Activated CD8-positive, alpha-beta memory T cell treated with anti-CD3 and anti-CD28 coated beads, Interleukin-2, amount 50 U/mL, for 1 hour (primary cell): ENCODE measurements around the gene C21orf91.

Source experiments
- DNase-seq: peaks from one replicate; pipeline ENCODE4 v3.0.0-alpha.2; 2020; ENCODE audit errors: extremely low read depth

The C21orf91 gene

GRCh38 chr21:17797967-17798366 lies 21.2 kb downstream of the C21orf91 start:
- no peak for DNase-seq

- DNase-seq = no peak
These were observed 22.7 kb downstream of the C21orf91 start for GRCh38 chr21:17796503-17796902.

GRCh38 chr21:17796037-17796403 lies 23.1 kb downstream of the C21orf91 start:
- DNase-seq = no peak

- DNase-seq = no peak
These were observed 23.8 kb downstream of the C21orf91 start for GRCh38 chr21:17795146-17796036.

- no peak for DNase-seq
These were observed 24.5 kb downstream of the C21orf91 start for GRCh38 chr21:17794518-17795145.

GRCh38 chr21:17793246-17794123 lies 25.7 kb downstream of the C21orf91 start:
- DNase-seq = no peak

- no peak for DNase-seq
These were observed 29.5 kb downstream of the C21orf91 start for GRCh38 chr21:17789656-17790055.

- no peak for DNase-seq
These were observed 30.1 kb downstream of the C21orf91 start for GRCh38 chr21:17789069-17789468.

- no peak for DNase-seq
These were observed 32.3 kb downstream of the C21orf91 start for GRCh38 chr21:17786851-17787181.

- DNase-seq = no peak
These were observed 32.9 kb downstream of the C21orf91 start for GRCh38 chr21:17786071-17786850.

GRCh38 chr21:17785403-17785788 lies 33.8 kb downstream of the C21orf91 start:
- DNase-seq = no peak

- no peak for DNase-seq
These were observed 34.4 kb downstream of the C21orf91 start for GRCh38 chr21:17784604-17785402.

- DNase-seq = no peak
These were observed 35.0 kb downstream of the C21orf91 start for GRCh38 chr21:17784180-17784598.

GRCh38 chr21:17783481-17784179 lies 35.5 kb downstream of the C21orf91 start:
- no peak for DNase-seq

- no peak for DNase-seq
These were observed 36.2 kb downstream of the C21orf91 start for GRCh38 chr21:17783003-17783402.

- DNase-seq = no peak
These were observed 37.1 kb downstream of the C21orf91 start for GRCh38 chr21:17782051-17782450.

GRCh38 chr21:17781524-17781923 lies 37.6 kb downstream of the C21orf91 start:
- no peak for DNase-seq

GRCh38 chr21:17780539-17780938 lies 38.6 kb downstream of the C21orf91 start:
- no peak for DNase-seq

- no peak for DNase-seq
These were observed 39.2 kb downstream of the C21orf91 start for GRCh38 chr21:17779980-17780379.

- DNase-seq = no peak
These were observed 39.7 kb downstream of the C21orf91 start for GRCh38 chr21:17779496-17779895.
